Germinal center (tissue), 1 donor: ENCODE measurements around the gene DNAJB9.
A peak's percentile ranks its signal among the peaks of the same experiment; 100 is the strongest.
"Not testable (repeated sequence)": the region's sequence is repeated elsewhere in the genome, so short reads cannot be mapped to it uniquely, and the experiment has no call there.

Experiments used
- DNase-seq: peaks from one replicate; pipeline ENCODE4 v3.0.0; 2012; ENCODE audit warnings: mixed read lengths, low spot score

The DNAJB9 gene

GRCh38 chr7:108569381-108570145 lies at the start of gene DNAJB9, which contains the start of gene THAP5:
Gene DNAJB9 (plus strand): TSS chr7:108569874. CDS start chr7:108571727, 1,853 bp downstream.
Gene THAP5 (minus strand): TSS chr7:108569706. CDS start chr7:108569569, 137 bp downstream.
- peak; percentile 97 for DNase-seq

GRCh38 chr7:108522780-108523179 lies 46.9 kb upstream of the DNAJB9 start:
- DNase-seq = no peak

- peak; percentile 62 for DNase-seq
Observed at GRCh38 chr7:108525327-108525984, 44.2 kb upstream of the DNAJB9 start.

GRCh38 chr7:108525985-108526767 lies 43.5 kb upstream of the DNAJB9 start, which contains the start of gene PNPLA8:
Gene PNPLA8 (minus strand): TSS chr7:108526135. CDS start chr7:108515491, 10,644 bp downstream.
- DNase-seq = peak; percentile 97

- no peak for DNase-seq
Observed at GRCh38 chr7:108526768-108527017, 43.0 kb upstream of the DNAJB9 start.

GRCh38 chr7:108528183-108528712 lies 41.4 kb upstream of the DNAJB9 start:
- no peak for DNase-seq

GRCh38 chr7:108529341-108529740 lies 40.3 kb upstream of the DNAJB9 start:
- no peak for DNase-seq

- DNase-seq = no peak
Observed at GRCh38 chr7:108533712-108534111, 36.0 kb upstream of the DNAJB9 start.

GRCh38 chr7:108535257-108535656 lies 34.4 kb upstream of the DNAJB9 start:
- no peak for DNase-seq

GRCh38 chr7:108535744-108536143 lies 33.9 kb upstream of the DNAJB9 start:
- no peak for DNase-seq

- no peak for DNase-seq
Observed at GRCh38 chr7:108537229-108537628, 32.4 kb upstream of the DNAJB9 start.

- DNase-seq = not testable (repeated sequence)
Observed at GRCh38 chr7:108538236-108538635, 31.4 kb upstream of the DNAJB9 start.

- not testable (repeated sequence) for DNase-seq
Observed at GRCh38 chr7:108538685-108539084, 31.0 kb upstream of the DNAJB9 start.

GRCh38 chr7:108541478-108541877 lies 28.2 kb upstream of the DNAJB9 start:
- no peak for DNase-seq

GRCh38 chr7:108548141-108548896 lies 21.4 kb upstream of the DNAJB9 start:
- not testable (repeated sequence) for DNase-seq

GRCh38 chr7:108556665-108557064 lies 13.0 kb upstream of the DNAJB9 start:
- not testable (repeated sequence) for DNase-seq

- no peak for DNase-seq
Observed at GRCh38 chr7:108557191-108557590, 12.5 kb upstream of the DNAJB9 start.

GRCh38 chr7:108557617-108558016 lies 12.1 kb upstream of the DNAJB9 start:
- DNase-seq = no peak

GRCh38 chr7:108559253-108559652 lies 10.4 kb upstream of the DNAJB9 start:
- DNase-seq = no peak

GRCh38 chr7:108561047-108561619 lies 8.5 kb upstream of the DNAJB9 start:
- no peak for DNase-seq

GRCh38 chr7:108565987-108566386 lies 3.7 kb upstream of the DNAJB9 start:
- DNase-seq = no peak
